Stimulated activated CD8-positive, alpha-beta memory T cell treated with anti-CD3 and anti-CD28 coated beads, Interleukin-4, amount 100 ng/mL, for 24 hours (primary cell): ENCODE data around the gene MMP14.
"Not testable (repeated sequence)": the region's sequence is repeated elsewhere in the genome, so short reads cannot be mapped to it uniquely, and the experiment has no call there.

Experiments used
- DNase-seq: peaks from one replicate; pipeline ENCODE4 v3.0.0-alpha.2; 2020; ENCODE audit warnings: low read depth

Gene MMP14

GRCh38 chr14:22814941-22815713, 21.3 kb upstream of the MMP14 start, which contains the start of gene SLC7A7:
Gene SLC7A7 (minus strand): TSS chr14:22815435. CDS start chr14:22813398, 2,037 bp downstream.
- DNase-seq: no peak

GRCh38 chr14:22819151-22819988, 17.0 kb upstream of the MMP14 start:
- no peak for DNase-seq

DNA sequence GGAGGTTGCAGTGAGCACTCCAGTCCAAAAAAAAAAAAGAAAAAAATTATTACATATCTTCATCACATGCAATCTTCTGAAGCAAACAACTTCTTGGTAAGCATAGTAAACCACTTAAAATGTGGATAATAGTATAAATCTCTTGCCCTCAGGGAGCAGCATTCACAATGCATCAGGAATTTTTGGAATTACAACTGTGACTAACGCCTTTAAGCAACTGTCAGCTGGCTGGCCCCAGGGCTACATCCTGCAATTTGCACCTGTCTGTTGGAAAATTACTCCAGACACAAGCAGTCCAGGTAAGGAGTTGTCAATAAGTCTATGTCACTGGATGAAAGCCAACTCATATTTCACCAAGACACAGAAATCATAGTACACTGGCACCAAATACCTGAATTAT, 15.7 kb upstream of the MMP14 start:
- DNase-seq: no peak

- no peak for DNase-seq
Measured at GRCh38 chr14:22821193-22822015, 15.0 kb upstream of the MMP14 start.

- DNase-seq: no peak
Measured at GRCh38 chr14:22822016-22822570, 14.3 kb upstream of the MMP14 start.

GRCh38 chr14:22822571-22823098, 13.8 kb upstream of the MMP14 start:
- peak; percentile 45 for DNase-seq

DNA sequence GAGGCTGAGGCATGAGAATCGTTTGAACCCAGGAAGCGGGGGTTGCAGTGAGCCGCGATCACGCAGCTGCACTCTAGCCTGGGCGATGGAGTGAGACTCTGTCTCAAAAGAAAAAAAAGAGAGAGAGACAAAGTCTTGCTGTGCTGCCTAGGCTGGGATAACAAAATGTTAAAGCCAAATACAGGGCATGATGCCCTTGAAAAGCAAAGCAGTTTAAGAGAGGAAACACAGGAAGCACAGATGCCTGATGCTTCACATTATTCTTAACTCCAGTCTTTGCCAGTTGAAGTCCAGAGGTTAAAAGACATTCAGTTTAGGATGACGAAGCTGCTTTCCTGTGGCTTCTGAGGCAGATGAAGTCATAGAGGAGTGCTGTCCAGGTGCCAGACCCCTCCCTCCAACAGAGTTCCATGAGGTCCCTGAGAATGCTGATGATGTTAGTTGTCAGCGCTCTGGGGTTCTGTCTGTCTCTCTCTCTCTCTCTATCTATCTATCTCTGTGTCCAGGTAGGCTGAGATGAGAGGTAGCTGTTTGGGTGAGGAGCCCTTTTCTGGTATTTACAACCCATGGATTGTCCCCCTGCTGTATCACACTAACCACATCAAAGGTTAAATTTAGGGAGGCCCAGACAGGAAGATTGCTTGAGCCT, 11.6 kb upstream of the MMP14 start:
- DNase-seq: no peak

- DNase-seq: not testable (repeated sequence)
Measured at GRCh38 chr14:22829076-22829660, 7.2 kb upstream of the MMP14 start.

GRCh38 chr14:22829661-22830442, 6.5 kb upstream of the MMP14 start, which contains the start of gene MRPL52:
Gene MRPL52 (plus strand): TSS chr14:22829887. CDS start chr14:22829913, 26 bp downstream.
- peak; percentile 83 for DNase-seq

- no peak for DNase-seq
Measured at GRCh38 chr14:22830443-22831010, 5.9 kb upstream of the MMP14 start.

- no peak for DNase-seq
Measured at GRCh38 chr14:22835505-22835904, 880 bp upstream of the MMP14 start.

DNA sequence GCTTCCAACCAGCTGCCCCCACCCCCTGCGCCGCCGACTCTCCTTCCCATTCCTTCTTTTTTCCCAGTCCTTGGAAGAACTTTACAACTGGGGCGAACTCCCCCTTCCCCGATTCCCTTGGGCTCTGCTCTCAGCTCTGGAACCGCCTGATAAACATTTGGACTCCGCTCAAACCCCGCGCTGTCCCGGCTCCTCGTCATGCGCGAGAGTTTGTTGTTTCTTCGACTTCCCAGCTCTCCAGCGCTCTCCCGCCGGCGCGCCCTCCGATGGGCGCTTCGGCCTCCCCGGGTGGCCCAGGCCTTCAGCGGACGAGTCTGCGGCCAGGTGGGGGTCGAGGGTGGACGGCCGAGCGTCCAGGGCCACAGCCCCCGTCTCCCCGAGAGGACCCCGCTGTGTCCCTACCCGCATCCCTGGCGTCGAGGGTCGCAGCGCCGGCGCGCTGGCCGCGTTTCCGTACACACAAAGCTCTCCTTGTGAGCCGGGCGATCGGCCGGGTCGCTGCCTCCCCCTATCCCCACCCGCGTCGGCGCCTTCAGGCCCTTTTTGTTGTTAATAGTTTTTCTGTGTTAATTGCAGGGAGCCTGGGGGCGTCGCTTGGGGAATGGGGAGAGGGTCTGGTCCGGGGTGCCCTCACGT, 847 bp downstream of the MMP14 start:
- DNase-seq: no peak

DNA sequence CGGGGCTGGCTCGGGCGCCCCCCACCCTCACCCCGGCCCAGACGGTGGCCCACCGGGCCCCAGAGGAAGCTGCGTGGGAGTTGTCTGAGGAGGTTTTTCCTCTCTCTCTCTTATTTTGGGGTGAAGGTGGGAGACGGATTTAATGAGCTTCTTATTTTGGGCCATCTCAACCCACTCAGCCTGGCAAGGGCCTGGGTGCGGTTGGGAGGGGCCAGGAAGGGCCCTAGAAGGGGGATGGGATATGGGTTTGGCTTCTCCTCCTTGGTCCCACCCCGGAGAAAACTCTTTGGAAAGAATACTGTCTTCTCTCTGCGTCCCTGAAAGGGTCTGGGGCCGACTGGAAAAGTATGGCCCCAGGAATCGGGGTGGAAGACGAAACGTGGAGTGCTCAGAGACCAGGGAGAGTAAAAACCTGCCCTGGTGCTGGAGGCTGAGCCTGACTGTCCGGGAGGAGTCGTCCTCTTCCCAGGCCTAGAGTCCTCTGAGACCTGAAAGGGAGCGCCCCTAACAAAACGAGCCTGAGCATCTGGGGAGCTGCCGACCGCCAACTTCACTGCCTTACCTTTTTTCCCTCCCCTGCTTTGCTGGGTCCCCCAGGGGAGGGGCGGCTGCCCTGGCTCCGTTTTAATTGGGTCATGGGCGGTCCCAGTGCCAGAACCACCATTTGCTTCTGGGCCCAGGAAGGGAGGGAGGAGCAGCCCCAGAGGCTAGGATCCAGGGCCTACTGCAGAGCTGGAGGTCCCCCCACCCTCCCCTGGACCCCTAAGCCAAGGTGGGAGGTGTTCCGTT, 1.6 kb downstream of the MMP14 start:
- no peak for DNase-seq

GRCh38 chr14:22838631-22839041, 2.3 kb downstream of the MMP14 start:
- DNase-seq: no peak

DNA sequence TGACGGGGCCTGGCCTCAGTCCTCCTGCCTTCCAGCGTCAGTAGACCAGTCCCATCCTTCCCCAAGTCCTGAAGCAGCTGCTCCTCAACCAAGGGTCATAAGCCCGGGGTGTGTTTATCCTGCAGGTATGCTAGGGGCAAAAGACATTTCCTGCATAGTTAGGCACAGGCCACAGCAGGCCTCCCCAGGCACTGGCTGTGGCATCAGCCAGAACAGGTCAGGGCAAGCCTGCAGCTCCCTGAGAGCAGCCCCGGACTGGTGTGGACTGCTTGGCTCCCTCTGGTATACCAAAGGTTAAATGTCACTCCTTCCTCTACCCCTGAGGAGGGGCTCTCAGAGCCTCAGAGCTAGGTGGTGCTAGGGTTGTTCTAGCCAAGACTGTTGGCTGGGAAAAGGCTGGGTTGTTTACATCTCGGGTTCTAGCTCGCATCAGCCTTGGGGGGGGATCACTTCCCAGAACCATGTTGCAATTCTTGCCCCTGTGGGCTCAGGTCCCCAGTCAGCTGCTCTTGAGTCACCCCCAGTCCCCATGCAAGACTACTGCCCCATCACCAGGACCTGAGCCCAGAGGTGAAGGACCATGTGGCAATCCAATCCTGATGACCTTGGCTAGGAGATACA, 2.9 kb downstream of the MMP14 start:
- no peak for DNase-seq

GRCh38 chr14:22841311-22841710, 4.9 kb downstream of the MMP14 start:
- no peak for DNase-seq

GRCh38 chr14:22841769-22842168, 5.4 kb downstream of the MMP14 start:
- DNase-seq: no peak
